Astrocyte (in vitro differentiated cells and primary cell): ENCODE results near the gene GCG. TPM values are rescaled to one million over a fixed set of nuclear protein-coding genes. Genes with fewer than 3 reads are reported as not detected.

Experiments
- DNase-seq: peaks from one replicate; pipeline ENCODE4 v3.0.0-alpha.2; 2010; ENCODE audit warnings: low read depth
- FAIRE-seq: peaks from 2 replicates; lab custom pipeline; 2011; peaks lifted over from hg19 to GRCh38; lab: Jason Lieb, UNC
- H2AFZ ChIP-seq: 2 replicates; pipeline ENCODE4 v1.6.0; 2012; ENCODE audit warnings: low read depth, low read length, inconsistent platforms
- H3K27ac ChIP-seq: 2 replicates; pipeline ENCODE4 v1.5.1; 2011; ENCODE audit warnings: low read depth, low read length, inconsistent platforms
- H3K27me3 ChIP-seq: 2 replicates; pipeline ENCODE4 v1.6.0; 2011; ENCODE audit warnings: low read length, inconsistent platforms; ENCODE audit not compliant: insufficient read depth
- H3K36me3 ChIP-seq: 2 replicates; pipeline ENCODE4 v1.5.1; 2011; ENCODE audit warnings: low read length, inconsistent platforms; ENCODE audit not compliant: insufficient read depth
- H3K4me1 ChIP-seq: 2 replicates; pipeline ENCODE4 v1.5.1; 2011; ENCODE audit warnings: low read length, inconsistent platforms; ENCODE audit not compliant: insufficient read depth
- H3K4me2 ChIP-seq: 2 replicates; pipeline ENCODE4 v1.6.0; 2012; ENCODE audit warnings: low read length, inconsistent platforms
- H3K4me3 ChIP-seq: 2 replicates; pipeline ENCODE4 v1.5.1; 2011; ENCODE audit warnings: low read depth, mild to moderate bottlenecking, low read length, inconsistent platforms; ENCODE audit not compliant: insufficient read depth
- H3K79me2 ChIP-seq: 2 replicates; pipeline ENCODE4 v1.6.0; 2012; ENCODE audit warnings: mild to moderate bottlenecking, low read length, inconsistent platforms; ENCODE audit not compliant: insufficient read depth
- H3K9ac ChIP-seq: 2 replicates; pipeline ENCODE4 v1.6.0; 2012; ENCODE audit warnings: mild to moderate bottlenecking, low read length, inconsistent platforms
- H3K9me3 ChIP-seq: 2 replicates; pipeline ENCODE4 v1.5.1; 2012; ENCODE audit warnings: low read depth, mild to moderate bottlenecking, low read length, inconsistent platforms; ENCODE audit not compliant: insufficient read depth
- H4K20me1 ChIP-seq: 2 replicates; pipeline ENCODE4 v1.6.0; 2012; ENCODE audit warnings: low read length, inconsistent platforms; ENCODE audit not compliant: insufficient read depth
- H3K27ac Mint-ChIP-seq: one replicate; pipeline ENCODE4 v1.8.0; 2021; ENCODE audit warnings: mild to moderate bottlenecking, mixed read lengths; ENCODE audit not compliant: unreplicated experiment
- H3K27me3 Mint-ChIP-seq: one replicate; pipeline ENCODE4 v1.8.0; 2021; ENCODE audit warnings: low read depth, mixed read lengths; ENCODE audit not compliant: unreplicated experiment
- H3K36me3 Mint-ChIP-seq: one replicate; pipeline ENCODE4 v1.8.0; 2021; ENCODE audit warnings: low read depth, mixed read lengths; ENCODE audit not compliant: unreplicated experiment
- H3K4me1 Mint-ChIP-seq: one replicate; pipeline ENCODE4 v1.8.0; 2021; ENCODE audit warnings: low read depth, mixed read lengths; ENCODE audit not compliant: unreplicated experiment
- H3K4me3 Mint-ChIP-seq: one replicate; pipeline ENCODE4 v1.8.0; 2021; ENCODE audit warnings: mild to moderate bottlenecking, moderate library complexity, mixed read lengths; ENCODE audit not compliant: unreplicated experiment
- H3K9me3 Mint-ChIP-seq: one replicate; pipeline ENCODE4 v1.8.0; 2021; ENCODE audit warnings: mild to moderate bottlenecking, mixed read lengths; ENCODE audit not compliant: unreplicated experiment
- EZH2 ChIP-seq: IDR thresholded peaks from 2 replicates; pipeline ENCODE4 v1.6.1; 2012; ENCODE audit warnings: mild to moderate bottlenecking, low read length, inconsistent platforms; ENCODE audit not compliant: insufficient read depth
- total RNA-seq: library from RNA; stranded (reverse); gene quantifications from 2 replicates; pipeline ENCODE4 v1.2.1, GENCODE V29; 2021
- TF ChIP-seq, protein P1 (sequence below): IDR thresholded peaks from 2 replicates; pipeline ENCODE4 v1.5.1; 2011; ENCODE audit warnings: low read depth, mild to moderate bottlenecking, inconsistent platforms, low read length, moderate library complexity; ENCODE audit not compliant: insufficient read depth

Gene GCG
- total RNA-seq, 1 donor from 2014 or later: not detected

- Histone ChIP-seq H3K27ac (no peak overlapping the region), H3K4me2 (no peak overlapping the region), H3K4me3 (no peak overlapping the region), H2AFZ (no peak overlapping the region), H3K9me3 (no peaks in the 10 kb centered on the region), H3K9ac (no peak overlapping the region), H3K79me2 (no peaks in the 10 kb centered on the region), H4K20me1 (no peaks in the 10 kb centered on the region), H3K27me3 (no peaks in the 10 kb centered on the region), H3K4me1 (peaks cover 13% of the 10 kb centered on the region), H3K36me3 (no peaks in the 10 kb centered on the region)
- H3K27me3 Mint-ChIP-seq: no peaks in the 10 kb centered on the region
- peaks cover 12% of the 10 kb centered on the region for H3K4me1 Mint-ChIP-seq
- DNase-seq (no peak), FAIRE-seq (no peak)
- H3K4me3 Mint-ChIP-seq: no peak overlapping the region
- H3K36me3 Mint-ChIP-seq: no peaks in the 10 kb centered on the region
- peaks cover 5% of the 10 kb centered on the region for H3K9me3 Mint-ChIP-seq
- peak overlapping the region; percentile 13 for H3K27ac Mint-ChIP-seq
- TF ChIP-seq, protein P1, sequence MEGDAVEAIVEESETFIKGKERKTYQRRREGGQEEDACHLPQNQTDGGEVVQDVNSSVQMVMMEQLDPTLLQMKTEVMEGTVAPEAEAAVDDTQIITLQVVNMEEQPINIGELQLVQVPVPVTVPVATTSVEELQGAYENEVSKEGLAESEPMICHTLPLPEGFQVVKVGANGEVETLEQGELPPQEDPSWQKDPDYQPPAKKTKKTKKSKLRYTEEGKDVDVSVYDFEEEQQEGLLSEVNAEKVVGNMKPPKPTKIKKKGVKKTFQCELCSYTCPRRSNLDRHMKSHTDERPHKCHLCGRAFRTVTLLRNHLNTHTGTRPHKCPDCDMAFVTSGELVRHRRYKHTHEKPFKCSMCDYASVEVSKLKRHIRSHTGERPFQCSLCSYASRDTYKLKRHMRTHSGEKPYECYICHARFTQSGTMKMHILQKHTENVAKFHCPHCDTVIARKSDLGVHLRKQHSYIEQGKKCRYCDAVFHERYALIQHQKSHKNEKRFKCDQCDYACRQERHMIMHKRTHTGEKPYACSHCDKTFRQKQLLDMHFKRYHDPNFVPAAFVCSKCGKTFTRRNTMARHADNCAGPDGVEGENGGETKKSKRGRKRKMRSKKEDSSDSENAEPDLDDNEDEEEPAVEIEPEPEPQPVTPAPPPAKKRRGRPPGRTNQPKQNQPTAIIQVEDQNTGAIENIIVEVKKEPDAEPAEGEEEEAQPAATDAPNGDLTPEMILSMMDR: no peak
- TF ChIP-seq EZH2: no peak
These were observed 37.8 kb downstream of the GCG start for GRCh38 chr2:162114271-162114670.

- FAIRE-seq: peak; percentile 32
- no peak overlapping the region for H3K4me3 ChIP-seq
- no peak overlapping the region for H3K4me2 ChIP-seq
These were observed 38.3 kb downstream of the GCG start for GRCh38 chr2:162113776-162114168.

More at GRCh38 chr2:162113776-162114168, 38.3 kb downstream of the GCG start:
- no peaks in the 10 kb centered on the region for H3K9me3 ChIP-seq
- no peaks in the 10 kb centered on the region for H3K36me3 ChIP-seq
- no peaks in the 10 kb centered on the region for H3K79me2 ChIP-seq
- H4K20me1 ChIP-seq: no peaks in the 10 kb centered on the region
- Mint-ChIP-seq H3K36me3 (no peaks in the 10 kb centered on the region), H3K27me3 (no peaks in the 10 kb centered on the region), H3K4me3 (no peak overlapping the region), H3K9me3 (peaks cover 5% of the 10 kb centered on the region), H3K4me1 (peaks cover 12% of the 10 kb centered on the region), H3K27ac (peak overlapping the region; percentile 14)
- H3K9ac ChIP-seq: no peak overlapping the region
- no peak for TF ChIP-seq EZH2
- TF ChIP-seq, protein P1: no peak
- H3K27me3 ChIP-seq: no peaks in the 10 kb centered on the region
- H2AFZ ChIP-seq: no peak overlapping the region
- peaks cover 13% of the 10 kb centered on the region for H3K4me1 ChIP-seq
- peak; percentile 79 for DNase-seq
- no peak overlapping the region for H3K27ac ChIP-seq
